OCI-LY3 (cell line): ENCODE results near the gene EPHB3.

Experiments
- EZH2phosphoT487 ChIP-seq: fragments of 200-600 bp; shearing (Covaris generic); IDR thresholded peaks from 2 replicates; pipeline ENCODE4 v1.6.1; 2018; ENCODE audit warnings: antibody characterized with exemption, mixed run types, low read depth
- TF ChIP-seq, protein P1 (sequence below): fragments of 200-600, 300-600 bp; sonication (generic); IDR thresholded peaks from 2 replicates; pipeline ENCODE4 v1.5.1; 2014; ENCODE audit warnings: antibody characterized with exemption, low read length, low read depth

DNA sequence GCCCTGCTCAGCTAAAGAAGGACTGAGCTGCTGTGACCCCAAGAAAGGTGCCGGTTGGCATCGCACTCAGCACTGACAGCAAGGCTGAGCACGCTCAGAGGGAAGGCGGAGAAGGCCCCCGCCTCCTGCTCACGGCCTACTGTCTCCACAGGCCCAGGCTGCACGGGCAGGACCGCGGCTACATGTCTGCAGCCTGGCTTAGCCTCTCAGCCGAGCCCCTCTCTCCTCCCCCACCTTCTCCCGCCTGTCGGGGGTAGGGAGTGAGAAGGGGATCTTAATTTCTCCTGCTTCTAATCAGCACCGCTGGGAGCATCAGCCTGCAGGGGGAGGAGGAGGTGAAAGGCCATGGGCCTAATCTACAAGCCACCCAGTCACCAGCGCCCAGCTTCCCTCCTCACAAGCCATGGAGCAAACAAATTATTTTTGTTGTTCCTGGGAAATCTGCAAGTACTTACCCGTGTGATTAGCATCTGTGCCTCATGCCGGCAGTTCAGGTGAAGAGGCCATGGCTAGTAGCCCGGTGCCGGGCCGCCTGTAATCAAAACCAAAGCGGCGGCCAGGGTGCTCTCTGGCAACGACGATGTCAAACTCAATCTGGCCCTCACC is 68.1 kb downstream of the EPHB3 start:
- TF ChIP-seq, protein P1, sequence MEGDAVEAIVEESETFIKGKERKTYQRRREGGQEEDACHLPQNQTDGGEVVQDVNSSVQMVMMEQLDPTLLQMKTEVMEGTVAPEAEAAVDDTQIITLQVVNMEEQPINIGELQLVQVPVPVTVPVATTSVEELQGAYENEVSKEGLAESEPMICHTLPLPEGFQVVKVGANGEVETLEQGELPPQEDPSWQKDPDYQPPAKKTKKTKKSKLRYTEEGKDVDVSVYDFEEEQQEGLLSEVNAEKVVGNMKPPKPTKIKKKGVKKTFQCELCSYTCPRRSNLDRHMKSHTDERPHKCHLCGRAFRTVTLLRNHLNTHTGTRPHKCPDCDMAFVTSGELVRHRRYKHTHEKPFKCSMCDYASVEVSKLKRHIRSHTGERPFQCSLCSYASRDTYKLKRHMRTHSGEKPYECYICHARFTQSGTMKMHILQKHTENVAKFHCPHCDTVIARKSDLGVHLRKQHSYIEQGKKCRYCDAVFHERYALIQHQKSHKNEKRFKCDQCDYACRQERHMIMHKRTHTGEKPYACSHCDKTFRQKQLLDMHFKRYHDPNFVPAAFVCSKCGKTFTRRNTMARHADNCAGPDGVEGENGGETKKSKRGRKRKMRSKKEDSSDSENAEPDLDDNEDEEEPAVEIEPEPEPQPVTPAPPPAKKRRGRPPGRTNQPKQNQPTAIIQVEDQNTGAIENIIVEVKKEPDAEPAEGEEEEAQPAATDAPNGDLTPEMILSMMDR, result no peak
- TF ChIP-seq EZH2phosphoT487, result no peak
